Peyer's patch (tissue), 4 donors: ENCODE measurements around the gene PRTG.

Experiments
- POLR2A ChIP-seq, 2 donors: fragments of 450-650 bp; IDR thresholded peaks; one replicate each; pipeline ENCODE4 v1.5.1; 2017; ENCODE audit warnings: antibody characterized with exemption in 2 of 2, mild to moderate bottlenecking in 2 of 2, moderate library complexity in 2 of 2
- TF ChIP-seq, protein P1 (sequence below), 6 experiments: fragments of 450-650 bp in 4 of 6; fragments of 200-600 bp in 2 of 6; sonication (generic) in 1 of 6; IDR thresholded peaks; one replicate each; pipeline ENCODE4 v1.5.1; 2017 to 2019; ENCODE audit warnings: antibody characterized with exemption in 6 of 6, mild to moderate bottlenecking in 3 of 6, moderate library complexity in 1 of 6

DNA sequence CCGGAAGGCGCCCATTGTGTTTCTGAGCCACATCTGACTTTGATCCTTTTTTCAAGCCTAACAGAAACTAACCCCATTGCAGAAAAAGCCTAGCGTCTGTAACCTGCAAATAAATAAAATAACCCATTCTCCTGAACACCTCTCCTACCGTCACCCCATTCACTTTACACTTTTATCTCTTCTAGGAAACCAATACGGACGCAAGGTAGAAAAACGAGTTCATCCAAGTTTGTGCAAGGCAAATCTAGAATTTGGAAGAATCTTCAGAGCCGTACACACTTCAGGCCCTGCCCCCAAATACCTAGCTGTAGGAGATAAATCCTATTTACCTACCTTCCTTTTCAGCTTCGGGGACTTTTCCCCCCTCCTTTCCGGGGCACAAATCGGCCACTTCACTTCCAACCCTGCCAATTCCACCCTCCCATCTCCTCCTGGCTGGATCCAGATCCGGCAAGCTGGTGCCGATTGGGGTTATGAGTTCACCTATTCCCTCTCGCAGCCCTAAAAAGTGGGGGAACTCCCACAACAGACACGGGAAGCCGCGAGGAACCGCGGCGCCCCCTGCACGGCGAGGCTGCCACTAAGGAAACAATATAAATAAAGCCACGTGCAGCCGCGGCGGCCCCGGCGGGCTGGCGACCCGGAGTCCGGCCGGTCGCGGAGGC is 987 bp downstream of the PRTG start:
- TF ChIP-seq, protein P1, sequence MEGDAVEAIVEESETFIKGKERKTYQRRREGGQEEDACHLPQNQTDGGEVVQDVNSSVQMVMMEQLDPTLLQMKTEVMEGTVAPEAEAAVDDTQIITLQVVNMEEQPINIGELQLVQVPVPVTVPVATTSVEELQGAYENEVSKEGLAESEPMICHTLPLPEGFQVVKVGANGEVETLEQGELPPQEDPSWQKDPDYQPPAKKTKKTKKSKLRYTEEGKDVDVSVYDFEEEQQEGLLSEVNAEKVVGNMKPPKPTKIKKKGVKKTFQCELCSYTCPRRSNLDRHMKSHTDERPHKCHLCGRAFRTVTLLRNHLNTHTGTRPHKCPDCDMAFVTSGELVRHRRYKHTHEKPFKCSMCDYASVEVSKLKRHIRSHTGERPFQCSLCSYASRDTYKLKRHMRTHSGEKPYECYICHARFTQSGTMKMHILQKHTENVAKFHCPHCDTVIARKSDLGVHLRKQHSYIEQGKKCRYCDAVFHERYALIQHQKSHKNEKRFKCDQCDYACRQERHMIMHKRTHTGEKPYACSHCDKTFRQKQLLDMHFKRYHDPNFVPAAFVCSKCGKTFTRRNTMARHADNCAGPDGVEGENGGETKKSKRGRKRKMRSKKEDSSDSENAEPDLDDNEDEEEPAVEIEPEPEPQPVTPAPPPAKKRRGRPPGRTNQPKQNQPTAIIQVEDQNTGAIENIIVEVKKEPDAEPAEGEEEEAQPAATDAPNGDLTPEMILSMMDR (IDR thresholded peaks at IDR 0.05) = no peak
- TF ChIP-seq POLR2A (IDR thresholded peaks at IDR 0.05) = no peak
